ENCODE data around the gene SLC38A4. TPM values are rescaled to one million over a fixed set of nuclear protein-coding genes. Genes with fewer than 3 reads are reported as not detected.

The SLC38A4 gene
- total and polyA plus RNA-seq, 2 donors (not counting 1 experiment from before 2014, with no cell fraction given), result not detected

GRCh38 chr12:46779879-46780278 is 45.9 kb downstream of the SLC38A4 start:
- H3K4me3 ChIP-seq (ENCODE audit: control extremely low read depth in 1 of 5, extremely low read depth in 1 of 5, insufficient read depth in 1 of 5, low read depth in 2 of 5, low read length in 4 of 5), result no peak overlapping the region

GRCh38 chr12:46779063-46779462 is 46.7 kb downstream of the SLC38A4 start:
- H3K4me1 Mint-ChIP-seq, result no peaks in the 10 kb centered on the region
- ChIA-PET POLR2A (no interaction called here), CTCF (no interaction called here)
- no peaks in the 10 kb centered on the region for H3K9me3 Mint-ChIP-seq (ENCODE audit: insufficient read depth)
- Histone ChIP-seq H3K4me3 (ENCODE audit: control extremely low read depth in 1 of 5, extremely low read depth in 1 of 5, insufficient read depth in 1 of 5, low read depth in 2 of 5, low read length in 4 of 5) (no peak overlapping the region), H3K4me1 (ENCODE audit: control insufficient read depth in 2 of 2, insufficient read depth in 2 of 2, low read length in 2 of 2) (no peaks in the 10 kb centered on the region), H3K36me3 (replicated peaks in 1 of 2; ENCODE audit: control extremely low read depth in 1 of 2, control insufficient read depth in 1 of 2, extremely low read depth in 1 of 2, insufficient read depth in 2 of 2, low read length in 1 of 2) (no peaks in the 10 kb centered on the region), H3K27ac (ENCODE audit: low read length in 2 of 2) (no peak overlapping the region), H3K9me3 (ENCODE audit: control extremely low read depth in 1 of 3, control insufficient read depth in 2 of 3, insufficient read depth in 1 of 3, low read length in 2 of 3) (no peaks in the 10 kb centered on the region), H2AFZ (ENCODE audit: insufficient read depth, low read depth, low read length, poor library complexity, severe bottlenecking) (no peak overlapping the region), H3K27me3 (replicated peaks in 1 of 4; ENCODE audit: control extremely low read depth in 1 of 4, control insufficient read depth in 3 of 4, insufficient read depth in 4 of 4, low read length in 3 of 4) (no peaks in the 10 kb centered on the region), H3K79me2 (ENCODE audit: control insufficient read depth, insufficient read depth, low read length) (no peaks in the 10 kb centered on the region), H3K4me2 (replicated peaks; ENCODE audit: low read depth, low read length, poor library complexity, severe bottlenecking) (no peak overlapping the region), H3K9ac (ENCODE audit: low read length) (no peak overlapping the region), H4K20me1 (ENCODE audit: control insufficient read depth, insufficient read depth, low read length, poor library complexity, severe bottlenecking) (no peaks in the 10 kb centered on the region)
- intact Hi-C loops (cut with micrococcal nuclease), result no loop called here
- H3K27ac Mint-ChIP-seq, result no peak overlapping the region
- ATAC-seq (ENCODE audit: low read depth) (no peak), DNase-seq (no peak)
- no peak overlapping the region for H3K4me3 Mint-ChIP-seq
- H3K27me3 Mint-ChIP-seq, result peaks cover 17% of the 10 kb centered on the region
- TF ChIP-seq CTCF (IDR thresholded peaks at IDR 0.05) (no peak), EZH2 (IDR thresholded peaks at IDR 0.05; ENCODE audit: borderline replicate concordance, insufficient read depth, low read depth, low read length, poor library complexity, severe bottlenecking) (no peak)
- no CpG with 5 or more reads among the region's 1 CpG for WGBS (ENCODE audit: insufficient coverage)

More at GRCh38 chr12:46779879-46780278, 45.9 kb downstream of the SLC38A4 start:
- peaks cover 15% of the 10 kb centered on the region for H3K27me3 Mint-ChIP-seq
- no peak overlapping the region for H3K9ac ChIP-seq (ENCODE audit: low read length)
- H3K27ac Mint-ChIP-seq, result no peak overlapping the region
- intact Hi-C loops (cut with micrococcal nuclease), result no loop called here
- ATAC-seq (ENCODE audit: low read depth) (no peak), DNase-seq (no peak)
- no peaks in the 10 kb centered on the region for H3K79me2 ChIP-seq (ENCODE audit: control insufficient read depth, insufficient read depth, low read length)
- H3K9me3 Mint-ChIP-seq (ENCODE audit: insufficient read depth), result no peaks in the 10 kb centered on the region
- no peak overlapping the region for H3K4me3 Mint-ChIP-seq
- no peaks in the 10 kb centered on the region for H3K9me3 ChIP-seq (ENCODE audit: control extremely low read depth in 1 of 3, control insufficient read depth in 2 of 3, insufficient read depth in 1 of 3, low read length in 2 of 3)
- no peak overlapping the region for H3K4me2 ChIP-seq (replicated peaks; ENCODE audit: low read depth, low read length, poor library complexity, severe bottlenecking)
- H3K4me1 ChIP-seq (ENCODE audit: control insufficient read depth in 2 of 2, insufficient read depth in 2 of 2, low read length in 2 of 2), result no peaks in the 10 kb centered on the region
- H4K20me1 ChIP-seq (ENCODE audit: control insufficient read depth, insufficient read depth, low read length, poor library complexity, severe bottlenecking), result no peaks in the 10 kb centered on the region
- ChIA-PET POLR2A (no interaction called here), CTCF (no interaction called here)
- H3K36me3 ChIP-seq (replicated peaks in 1 of 2; ENCODE audit: control extremely low read depth in 1 of 2, control insufficient read depth in 1 of 2, extremely low read depth in 1 of 2, insufficient read depth in 2 of 2, low read length in 1 of 2), result no peaks in the 10 kb centered on the region
- no peaks in the 10 kb centered on the region for H3K27me3 ChIP-seq (replicated peaks in 1 of 4; ENCODE audit: control extremely low read depth in 1 of 4, control insufficient read depth in 3 of 4, insufficient read depth in 4 of 4, low read length in 3 of 4)
- no peak overlapping the region for H3K27ac ChIP-seq (ENCODE audit: low read length in 2 of 2)
- H3K4me1 Mint-ChIP-seq, result no peaks in the 10 kb centered on the region
- H2AFZ ChIP-seq (ENCODE audit: insufficient read depth, low read depth, low read length, poor library complexity, severe bottlenecking), result no peak overlapping the region
- TF ChIP-seq CTCF (IDR thresholded peaks at IDR 0.05) (no peak), EZH2 (IDR thresholded peaks at IDR 0.05; ENCODE audit: borderline replicate concordance, insufficient read depth, low read depth, low read length, poor library complexity, severe bottlenecking) (no peak)

Measured in B cell (primary cell).